D341Med (cell line): Measurements from ENCODE around the gene COG7.
"Not testable (repeated sequence)": the region's sequence is repeated elsewhere in the genome, so short reads cannot be mapped to it uniquely, and the experiment has no call there.

Experiments
- DNase-seq: peaks from one replicate; pipeline ENCODE4 v3.0.0; 2012; ENCODE audit warnings: low spot score

The COG7 gene

DNA sequence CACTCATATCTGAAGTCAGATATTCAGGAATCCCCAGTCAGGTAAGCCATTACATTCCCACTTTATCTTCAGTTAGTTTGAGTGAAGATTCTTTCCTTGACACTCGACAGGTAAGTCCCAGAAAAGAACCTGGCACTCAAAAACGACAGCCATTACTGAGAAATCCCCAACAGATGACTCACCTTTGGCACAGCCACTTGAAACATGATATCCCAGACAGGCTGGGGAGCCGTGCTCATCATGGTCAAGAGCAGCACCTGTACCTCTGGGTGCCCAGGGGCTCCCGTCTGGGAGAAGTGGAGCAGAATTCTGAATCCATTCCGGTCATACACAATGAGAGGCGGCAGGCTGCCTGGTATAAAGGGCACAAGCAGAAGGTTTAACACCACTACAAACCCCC, 16.8 kb upstream of the COG7 start:
- DNase-seq = no peak

- no peak for DNase-seq
Measured at GRCh38 chr16:23466162-23466885, 13.3 kb upstream of the COG7 start.

- DNase-seq = no peak
Measured at GRCh38 chr16:23465179-23465578, 12.2 kb upstream of the COG7 start.

GRCh38 chr16:23464196-23464595, 11.2 kb upstream of the COG7 start:
- DNase-seq = no peak

GRCh38 chr16:23462994-23463393, 10.0 kb upstream of the COG7 start:
- not testable (repeated sequence) for DNase-seq

DNA sequence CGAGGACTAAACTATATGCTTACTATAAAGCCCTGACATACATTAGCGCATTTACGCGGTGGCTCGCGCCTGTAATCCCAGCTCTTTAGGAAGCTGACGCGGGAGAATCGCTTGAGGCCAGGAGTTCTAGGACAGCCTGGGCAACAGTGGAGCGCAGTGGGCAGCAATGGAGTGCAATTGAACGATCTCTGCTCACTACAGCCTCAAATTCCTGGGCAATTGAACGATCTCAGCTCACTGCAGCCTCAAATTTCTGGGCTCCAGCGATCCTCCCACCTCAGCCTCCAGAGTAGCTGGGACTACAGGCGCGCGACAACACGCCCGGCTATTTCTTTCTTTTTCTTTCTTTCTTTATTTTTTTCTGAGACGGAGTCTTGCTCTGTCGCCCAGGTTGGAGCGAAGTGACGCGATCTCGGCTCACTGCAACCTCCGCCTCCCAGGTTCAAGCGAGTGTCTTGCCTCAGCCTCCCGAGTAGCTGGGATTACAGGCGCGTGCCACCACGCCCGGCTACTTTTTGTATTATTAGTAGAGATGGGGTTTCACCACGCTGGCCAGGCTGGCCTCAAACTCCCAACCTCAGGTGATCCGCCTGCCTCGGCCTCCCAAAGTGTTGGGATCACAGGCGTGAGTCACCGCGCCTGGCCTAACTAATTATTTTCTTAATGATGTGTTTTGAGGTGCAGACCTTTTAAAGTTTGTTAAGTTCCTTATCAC, 506 bp upstream of the COG7 start:
- DNase-seq = no peak

GRCh38 chr16:23452221-23452571, 793 bp downstream of the COG7 start:
- DNase-seq = no peak

DNA sequence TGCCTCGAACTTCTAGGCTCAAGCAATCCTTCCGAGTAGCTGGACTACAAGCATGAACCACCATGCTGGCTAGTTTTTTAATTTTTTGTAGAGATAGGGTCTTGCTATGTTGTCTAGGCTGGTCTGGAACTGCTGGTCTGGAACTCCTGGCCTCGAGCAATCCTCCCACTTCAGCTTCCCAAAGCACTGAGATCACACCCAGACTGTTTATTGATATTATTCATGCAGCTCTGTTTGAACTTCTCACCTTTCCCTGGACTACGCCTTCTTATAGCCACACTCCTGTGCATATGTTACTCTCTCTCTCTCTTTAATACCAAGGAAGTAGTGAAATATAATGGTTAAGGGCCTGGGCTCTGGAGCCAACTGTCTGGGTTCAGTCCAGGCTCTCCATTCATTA, 4.6 kb downstream of the COG7 start:
- no peak for DNase-seq

- not testable (repeated sequence) for DNase-seq
Measured at GRCh38 chr16:23437542-23437941, 15.4 kb downstream of the COG7 start.

DNA sequence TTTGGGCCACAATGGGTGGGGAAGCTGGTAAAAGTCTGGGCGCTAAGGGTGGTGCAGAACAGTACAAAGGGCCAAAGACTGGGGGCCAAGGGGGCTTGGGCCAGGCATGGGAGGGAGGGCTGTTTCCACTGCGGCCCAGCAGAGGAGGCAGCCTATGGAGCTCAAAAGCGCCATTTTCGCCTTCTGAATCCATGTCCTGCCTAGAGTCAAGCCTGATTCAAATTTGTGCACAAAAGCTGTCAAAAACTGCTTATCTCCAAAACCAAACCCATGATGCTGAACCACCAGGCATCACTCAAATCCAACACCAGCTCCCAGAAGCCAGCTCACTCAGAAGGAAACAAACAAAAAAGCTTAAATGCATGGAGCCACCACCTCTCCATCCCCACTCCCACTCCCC, 16.0 kb downstream of the COG7 start:
- no peak for DNase-seq

DNA sequence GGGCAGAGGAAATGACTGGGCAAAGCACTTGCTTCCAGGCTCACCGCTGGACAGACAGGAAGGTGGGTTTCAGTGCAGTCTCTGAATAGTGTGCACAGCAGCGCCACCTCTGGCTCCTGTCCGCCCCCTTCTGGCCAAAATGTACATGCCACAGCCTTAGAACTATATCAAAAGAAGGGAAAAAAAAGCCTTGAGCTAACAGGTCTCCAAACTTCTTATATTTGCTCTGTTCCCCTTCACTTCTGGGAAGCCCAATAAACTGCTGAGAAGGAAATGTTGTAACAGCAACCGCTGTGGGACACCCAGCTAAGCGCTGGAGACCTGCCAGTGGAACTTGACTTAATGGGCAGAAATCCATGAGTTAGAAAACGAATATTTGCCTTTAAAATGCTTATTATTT, 17.5 kb downstream of the COG7 start:
- peak; percentile 78 for DNase-seq

GRCh38 chr16:23434380-23434779, 18.6 kb downstream of the COG7 start:
- DNase-seq = peak; percentile 60

- no peak for DNase-seq
Measured at GRCh38 chr16:23433261-23433920, 19.6 kb downstream of the COG7 start.

DNA sequence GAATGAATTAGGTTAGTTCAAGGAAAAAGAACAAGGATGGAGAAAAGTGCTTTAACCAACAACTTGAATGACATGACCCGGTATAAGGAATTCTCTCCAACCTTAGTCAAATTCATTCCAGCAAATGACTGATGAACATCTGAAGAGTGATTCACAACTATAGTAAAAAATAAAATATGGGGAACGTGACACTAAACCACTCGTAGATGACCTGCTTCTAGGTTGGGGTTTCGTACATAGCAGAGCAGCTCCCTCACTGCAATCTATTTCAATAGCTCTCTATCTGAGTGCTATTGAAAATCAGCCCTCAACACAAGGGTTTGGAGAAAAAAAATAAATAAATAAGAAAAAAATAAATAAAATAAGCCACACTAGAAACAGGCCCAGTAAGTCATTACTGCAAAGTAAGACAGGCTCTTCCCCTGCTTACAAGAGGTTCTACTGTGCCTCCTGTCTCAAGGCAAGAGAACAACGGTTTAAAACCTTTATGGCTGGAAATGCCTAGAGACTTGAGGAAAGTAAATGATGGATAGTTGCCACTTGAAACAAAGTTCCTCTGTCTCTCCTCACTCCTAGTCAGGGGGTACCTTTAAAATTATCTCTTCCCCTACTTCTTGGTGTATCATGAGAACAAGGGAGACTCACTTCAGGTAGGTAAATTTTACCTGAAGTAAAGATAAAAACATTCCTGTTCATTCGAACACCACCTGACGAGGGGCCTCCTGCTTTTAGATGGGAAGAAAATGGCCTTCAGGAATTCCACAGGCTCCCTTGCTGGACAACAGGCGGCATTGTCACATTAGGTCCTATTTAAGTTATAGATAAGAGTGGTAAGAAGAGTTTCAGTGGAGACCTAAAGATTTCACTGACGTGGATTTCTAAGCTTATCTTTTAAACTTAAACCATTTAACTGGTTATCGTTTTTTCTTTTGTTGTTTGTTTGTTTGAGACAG, 20.5 kb downstream of the COG7 start:
- DNase-seq = no peak

- DNase-seq = no peak
Measured at GRCh38 chr16:23428351-23428750, 24.6 kb downstream of the COG7 start.

DNA sequence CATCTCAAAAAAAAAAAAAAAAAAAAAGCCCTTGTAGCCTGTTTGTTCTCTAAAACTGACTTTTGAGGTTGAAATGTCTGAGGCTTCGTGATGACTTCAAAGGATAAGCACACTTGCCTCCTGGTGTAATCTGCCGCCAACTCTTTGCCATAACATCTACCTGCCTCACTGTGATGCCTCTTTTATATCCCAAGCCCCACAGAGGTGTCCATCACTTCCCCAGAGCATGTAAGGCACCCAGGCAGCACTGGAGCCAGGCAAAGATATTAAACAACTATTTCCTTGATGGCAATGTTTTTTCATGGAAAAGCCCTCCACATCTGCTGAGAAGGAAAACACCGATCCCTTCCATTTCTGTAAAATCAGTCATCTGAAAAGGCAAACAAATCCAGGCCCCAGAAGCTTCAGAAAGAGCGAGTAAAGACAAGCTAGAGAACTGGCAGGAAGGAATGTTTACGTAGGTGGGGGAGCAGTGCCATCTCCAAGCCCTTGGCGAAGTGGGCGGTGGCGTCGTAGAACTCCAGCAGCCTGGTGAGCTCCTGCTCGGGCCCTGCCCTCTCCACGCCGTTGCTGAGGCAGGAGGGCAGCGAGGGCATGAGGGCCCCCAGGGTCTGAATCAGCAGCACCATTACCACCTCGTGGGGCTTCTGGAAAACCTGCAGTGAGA, 28.6 kb downstream of the COG7 start:
- no peak for DNase-seq

- no peak for DNase-seq
Measured at GRCh38 chr16:23423496-23424049, 29.4 kb downstream of the COG7 start.

DNA sequence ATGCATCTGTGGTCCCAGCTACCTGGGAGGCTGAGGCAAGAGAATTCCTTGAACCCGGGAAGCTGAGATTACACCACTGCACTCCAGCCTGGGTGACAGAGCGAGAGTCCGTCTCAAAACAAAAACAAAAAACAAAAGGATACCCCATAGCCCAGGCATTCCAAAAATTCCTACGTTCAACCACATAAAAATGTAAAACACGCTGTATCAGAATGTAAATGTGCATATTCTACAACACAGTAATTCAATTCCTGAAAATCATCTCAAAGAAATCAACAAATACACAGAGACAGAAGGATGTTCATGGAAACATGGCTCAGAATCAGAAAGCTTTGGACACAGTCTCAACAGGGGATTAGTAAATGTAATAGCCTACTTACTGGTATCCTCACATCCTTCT, 33.0 kb downstream of the COG7 start:
- DNase-seq = no peak

DNA sequence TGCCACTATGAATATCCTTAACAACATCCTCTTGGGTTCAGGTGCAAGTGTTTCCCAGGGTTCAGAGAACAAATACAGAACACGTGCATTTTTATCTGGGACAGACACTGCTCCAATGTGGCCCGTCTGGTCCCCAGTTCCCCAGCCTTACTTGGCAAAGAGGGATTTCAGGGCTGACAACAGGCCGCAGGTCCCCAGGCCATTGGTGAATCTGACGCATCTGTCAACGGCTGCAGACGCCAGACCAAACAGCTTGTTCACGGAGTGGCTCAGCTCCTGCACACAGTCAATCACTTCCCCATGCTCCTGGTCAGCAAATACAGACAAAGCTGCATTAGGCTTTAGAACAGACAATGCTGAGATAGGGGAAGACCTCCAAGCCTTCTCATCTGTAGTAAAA, 36.2 kb downstream of the COG7 start:
- no peak for DNase-seq

DNA sequence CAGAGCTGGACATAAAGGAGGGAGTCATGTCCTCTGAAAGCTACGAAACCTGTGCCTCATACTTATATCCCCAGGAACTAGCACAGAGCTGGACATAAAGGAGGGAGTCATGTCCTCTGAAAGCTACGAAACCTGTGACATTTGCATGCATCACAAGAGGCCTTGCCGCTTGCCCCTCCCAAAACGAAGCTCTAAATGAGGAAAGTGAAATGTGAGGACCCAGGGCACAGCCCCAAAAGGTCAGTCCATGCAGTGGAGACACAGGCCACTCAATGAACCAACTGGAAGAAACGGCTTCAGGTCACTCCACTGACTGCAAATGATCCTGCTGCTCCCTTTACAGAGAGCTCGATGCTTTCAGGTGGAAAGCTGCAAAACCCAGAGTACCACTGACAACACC, 38.3 kb downstream of the COG7 start:
- DNase-seq = no peak

DNA sequence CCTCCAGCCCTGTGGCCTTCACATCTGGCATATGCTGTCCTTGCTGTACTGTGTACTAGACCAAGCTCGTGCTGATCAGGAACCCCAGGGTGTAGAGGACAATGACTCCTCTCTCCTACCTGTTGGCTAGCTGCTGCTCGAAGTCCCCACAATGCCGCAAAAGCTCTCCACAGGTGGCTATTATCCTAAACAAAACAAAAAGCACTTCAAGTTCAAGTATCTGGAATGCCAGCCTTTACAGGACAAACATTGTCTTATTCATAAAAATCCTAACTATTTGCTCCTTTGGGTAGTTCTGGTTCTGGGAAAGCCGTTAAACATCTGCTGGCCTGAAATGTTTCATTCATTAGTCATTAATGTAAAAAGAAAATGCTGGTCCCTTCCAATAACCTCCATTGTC, 42.8 kb downstream of the COG7 start:
- DNase-seq = no peak
